Caco-2 (cell line): Measurements from ENCODE around the gene OLFML1. TPM values are rescaled to one million over a fixed set of nuclear protein-coding genes. Genes with fewer than 3 reads are reported as not detected.

Source experiments
- BruUV-seq: library from RNA; stranded (reverse); fragments of 400-500 nt; replicated peaks from 2 replicates; lab custom pipeline; 2021; lab: Mats Ljungman, UMichigan
- CTCF ChIA-PET: fragments of 300-600 bp; sonication (Branson Sonifier 250); formaldehyde crosslinking; loops from one replicate; lab custom pipeline; 2022; ENCODE audit warnings: antibody characterized with exemption; lab: Charles Lee
- POLR2A ChIA-PET: fragments of 300-600 bp; sonication (Branson Sonifier 250); formaldehyde crosslinking; loops from one replicate; lab custom pipeline; 2022; ENCODE audit warnings: antibody characterized with exemption; lab: Charles Lee
- DNase-seq, 2 experiments: peaks; one replicate each; pipeline versions ENCODE4 v3.0.0 to v3.0.0-alpha.2; 2020 to 2022
- H3K27me3 ChIP-seq: replicated peaks from 2 replicates; pipeline ENCODE4 v1.6.0; 2011; ENCODE audit warnings: low read length; ENCODE audit not compliant: control insufficient read depth, insufficient read depth
- H3K36me3 ChIP-seq: 2 replicates; pipeline ENCODE4 v1.5.1; 2011; ENCODE audit warnings: low read length; ENCODE audit not compliant: control insufficient read depth, insufficient read depth
- H3K4me1 ChIP-seq: fragments of 250-450 bp; sonication (Bioruptor Pico); 2 replicates; pipeline ENCODE4 v1.5.1; 2020; ENCODE audit warnings: mild to moderate bottlenecking
- H3K4me3 ChIP-seq: 2 replicates; pipeline ENCODE4 v1.5.1; 2011; ENCODE audit warnings: low read depth, mild to moderate bottlenecking, control low read depth, low read length
- H3K9me3 ChIP-seq: fragments of 250-450 bp; sonication (Bioruptor Pico); 2 replicates; pipeline ENCODE4 v1.5.1; 2020; ENCODE audit warnings: mild to moderate bottlenecking, moderate library complexity
- H3K27ac Mint-ChIP-seq: one replicate; pipeline ENCODE4 v1.8.0; 2022; ENCODE audit warnings: mixed read lengths; ENCODE audit not compliant: unreplicated experiment
- H3K27me3 Mint-ChIP-seq: one replicate; pipeline ENCODE4 v1.8.0; 2022; ENCODE audit warnings: mixed read lengths; ENCODE audit not compliant: insufficient read depth, unreplicated experiment
- H3K36me3 Mint-ChIP-seq: one replicate; pipeline ENCODE4 v1.8.0; 2022; ENCODE audit warnings: mild to moderate bottlenecking, mixed read lengths; ENCODE audit not compliant: insufficient read depth, unreplicated experiment
- H3K4me1 Mint-ChIP-seq: one replicate; pipeline ENCODE4 v1.8.0; 2022; ENCODE audit warnings: low read depth, mixed read lengths; ENCODE audit not compliant: unreplicated experiment
- H3K4me3 Mint-ChIP-seq: one replicate; pipeline ENCODE4 v1.8.0; 2022; ENCODE audit warnings: mild to moderate bottlenecking, moderate library complexity, mixed read lengths; ENCODE audit not compliant: unreplicated experiment
- H3K9me3 Mint-ChIP-seq: one replicate; pipeline ENCODE4 v1.8.0; 2022; ENCODE audit warnings: mixed read lengths; ENCODE audit not compliant: unreplicated experiment
- intact Hi-C: fragments of 100-400 bp; cut with micrococcal nuclease; formaldehyde crosslinking; loops from one replicate; pipeline ENCODE4 v1.10.0; 2022; ENCODE audit not compliant: unreplicated experiment
- total RNA-seq: library from RNA; stranded (reverse); gene quantifications from 2 replicates; pipeline ENCODE4 v1.2.3, GENCODE V29; 2022
- TF ChIP-seq, protein P1 (sequence below), 2 experiments: fragments of 200-600 bp in 1 of 2; IDR thresholded peaks; 1 replicate in 1 of 2; 2 replicates in 1 of 2; pipeline versions ENCODE4 v1.5.1 to v1.8.0; 2011 to 2022; ENCODE audit warnings: antibody characterized with exemption in 1 of 2, control low read depth in 1 of 2, inconsistent platforms in 1 of 2, low read depth in 1 of 2, low read length in 1 of 2, mild to moderate bottlenecking in 1 of 2, moderate library complexity in 1 of 2; ENCODE audit not compliant: insufficient read depth in 1 of 2, severe bottlenecking in 1 of 2, unreplicated experiment in 1 of 2

Gene OLFML1
- total RNA-seq, 1 experiment from 2014 or later, result 1.8 TPM

- DNase-seq, result no peak
- no TSS peak for BruUV-seq
- no peaks in the 10 kb centered on the region for H3K9me3 Mint-ChIP-seq
- Histone ChIP-seq H3K36me3 (no peaks in the 10 kb centered on the region), H3K4me1 (peaks cover 55% of the 10 kb centered on the region), H3K27me3 (no peaks in the 10 kb centered on the region), H3K4me3 (no peak overlapping the region), H3K9me3 (no peaks in the 10 kb centered on the region)
- intact Hi-C loops, result no loop called here
- POLR2A ChIA-PET, result no interaction called here
- no peaks in the 10 kb centered on the region for H3K27me3 Mint-ChIP-seq
- no peak overlapping the region for H3K4me3 Mint-ChIP-seq
- peaks cover 68% of the 10 kb centered on the region for H3K4me1 Mint-ChIP-seq
- TF ChIP-seq, protein P1, sequence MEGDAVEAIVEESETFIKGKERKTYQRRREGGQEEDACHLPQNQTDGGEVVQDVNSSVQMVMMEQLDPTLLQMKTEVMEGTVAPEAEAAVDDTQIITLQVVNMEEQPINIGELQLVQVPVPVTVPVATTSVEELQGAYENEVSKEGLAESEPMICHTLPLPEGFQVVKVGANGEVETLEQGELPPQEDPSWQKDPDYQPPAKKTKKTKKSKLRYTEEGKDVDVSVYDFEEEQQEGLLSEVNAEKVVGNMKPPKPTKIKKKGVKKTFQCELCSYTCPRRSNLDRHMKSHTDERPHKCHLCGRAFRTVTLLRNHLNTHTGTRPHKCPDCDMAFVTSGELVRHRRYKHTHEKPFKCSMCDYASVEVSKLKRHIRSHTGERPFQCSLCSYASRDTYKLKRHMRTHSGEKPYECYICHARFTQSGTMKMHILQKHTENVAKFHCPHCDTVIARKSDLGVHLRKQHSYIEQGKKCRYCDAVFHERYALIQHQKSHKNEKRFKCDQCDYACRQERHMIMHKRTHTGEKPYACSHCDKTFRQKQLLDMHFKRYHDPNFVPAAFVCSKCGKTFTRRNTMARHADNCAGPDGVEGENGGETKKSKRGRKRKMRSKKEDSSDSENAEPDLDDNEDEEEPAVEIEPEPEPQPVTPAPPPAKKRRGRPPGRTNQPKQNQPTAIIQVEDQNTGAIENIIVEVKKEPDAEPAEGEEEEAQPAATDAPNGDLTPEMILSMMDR (IDR thresholded peaks at IDR 0.05; ENCODE audit: insufficient read depth in 1 of 2, low read depth in 1 of 2, low read length in 1 of 2, severe bottlenecking in 1 of 2, unreplicated experiment in 1 of 2), result no peak
- H3K27ac Mint-ChIP-seq, result no peak overlapping the region
- H3K36me3 Mint-ChIP-seq, result peaks cover 6% of the 10 kb centered on the region
- CTCF ChIA-PET, result no interaction called here
Measured at GRCh38 chr11:7540830-7541555, 55.7 kb downstream of the OLFML1 start.

- no peaks in the 10 kb centered on the region for H3K36me3 ChIP-seq
- Mint-ChIP-seq H3K27ac (no peak overlapping the region), H3K4me3 (no peak overlapping the region), H3K4me1 (peaks cover 66% of the 10 kb centered on the region), H3K27me3 (no peaks in the 10 kb centered on the region), H3K36me3 (peaks cover 6% of the 10 kb centered on the region), H3K9me3 (no peaks in the 10 kb centered on the region)
- H3K4me1 ChIP-seq, result peaks cover 47% of the 10 kb centered on the region
- intact Hi-C loops, result no loop called here
- H3K4me3 ChIP-seq, result no peak overlapping the region
- CTCF ChIA-PET, result no interaction called here
- no peak for DNase-seq
- H3K9me3 ChIP-seq, result no peaks in the 10 kb centered on the region
- TF ChIP-seq, protein P1 (IDR thresholded peaks at IDR 0.05; ENCODE audit: insufficient read depth in 1 of 2, low read depth in 1 of 2, low read length in 1 of 2, severe bottlenecking in 1 of 2, unreplicated experiment in 1 of 2), result no peak
- no TSS peak for BruUV-seq
- no peaks in the 10 kb centered on the region for H3K27me3 ChIP-seq
- POLR2A ChIA-PET, result no interaction called here
Measured at GRCh38 chr11:7543302-7543701, 58.0 kb downstream of the OLFML1 start.

GRCh38 chr11:7544021-7544420, 58.7 kb downstream of the OLFML1 start:
- no peaks in the 10 kb centered on the region for H3K9me3 Mint-ChIP-seq
- Histone ChIP-seq H3K9me3 (no peaks in the 10 kb centered on the region), H3K4me3 (no peak overlapping the region), H3K27me3 (no peaks in the 10 kb centered on the region), H3K4me1 (peaks cover 40% of the 10 kb centered on the region), H3K36me3 (no peaks in the 10 kb centered on the region)
- no peak for DNase-seq
- no TSS peak for BruUV-seq
- peaks cover 62% of the 10 kb centered on the region for H3K4me1 Mint-ChIP-seq
- H3K4me3 Mint-ChIP-seq, result no peak overlapping the region
- H3K27ac Mint-ChIP-seq, result peak overlapping the region; percentile 21
- intact Hi-C loops, result no loop called here
- H3K27me3 Mint-ChIP-seq, result no peaks in the 10 kb centered on the region
- TF ChIP-seq, protein P1 (IDR thresholded peaks at IDR 0.05; ENCODE audit: insufficient read depth in 1 of 2, low read depth in 1 of 2, low read length in 1 of 2, severe bottlenecking in 1 of 2, unreplicated experiment in 1 of 2), result no peak
- peaks cover 6% of the 10 kb centered on the region for H3K36me3 Mint-ChIP-seq
- POLR2A ChIA-PET, result interaction anchor here (0.8 kb wide), 1 partner anchor 30 kb away, joined by 3 read pairs; no protein-coding TSS in a partner anchor
- CTCF ChIA-PET, result interaction anchor here (0.8 to 1.7 kb wide), 2 partner anchors 62 to 122 kb away, joined by 3 to 13 read pairs; no protein-coding TSS in a partner anchor
